HG03064 (cell line): Measurements from ENCODE around the gene CACNG6.
"Not testable (repeated sequence)": the region's sequence is repeated elsewhere in the genome, so short reads cannot be mapped to it uniquely, and the experiment has no call there.

Experiments
- ATAC-seq: cut with Tn5 transposase; IDR thresholded peaks from one replicate; pipeline ENCODE4 v1.9.1; 2021; ENCODE audit warnings: low read depth; ENCODE audit not compliant: unreplicated experiment

The CACNG6 gene

GRCh38 chr19:53991224-53992113, at the start of gene CACNG6:
Gene CACNG6, plus strand, starts transcription at chr19:53991637. Its CDS starts 1,241 bp downstream, at chr19:53992878.
- ATAC-seq: no peak

DNA sequence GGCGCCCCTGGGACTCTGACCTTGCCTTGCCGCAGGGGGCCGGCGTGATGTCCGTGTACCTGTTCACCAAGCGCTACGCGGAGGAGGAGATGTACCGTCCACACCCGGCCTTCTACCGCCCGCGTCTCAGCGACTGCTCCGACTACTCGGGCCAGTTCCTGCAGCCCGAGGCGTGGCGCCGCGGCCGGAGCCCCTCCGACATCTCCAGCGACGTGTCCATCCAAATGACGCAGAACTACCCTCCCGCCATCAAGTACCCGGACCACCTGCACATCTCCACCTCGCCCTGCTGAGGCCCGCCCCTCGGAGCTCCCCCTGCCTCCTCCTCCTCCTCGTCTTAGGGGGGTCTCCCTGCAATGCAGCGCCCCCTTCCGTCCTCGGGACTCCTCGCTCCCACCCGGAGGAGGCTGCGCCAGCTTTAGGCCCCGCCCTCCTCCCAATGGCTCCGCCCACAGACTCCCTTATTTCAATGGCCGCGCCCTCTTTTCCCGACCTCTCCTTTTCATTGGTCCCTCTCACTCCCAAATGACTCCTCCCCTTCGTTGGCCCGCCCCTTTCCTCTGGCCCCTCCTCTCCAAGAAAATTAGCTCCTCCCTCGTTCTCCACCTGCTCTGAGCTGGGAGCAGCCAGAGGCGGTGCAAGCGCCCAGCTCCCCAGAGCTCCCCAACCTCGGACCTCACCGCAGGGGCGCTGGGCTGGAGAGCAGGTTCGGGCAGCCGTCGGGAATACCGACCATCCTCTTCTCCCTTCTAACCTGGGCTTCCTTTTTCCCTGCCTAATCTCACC, 49.2 kb upstream of the CACNG6 start:
- no peak for ATAC-seq

DNA sequence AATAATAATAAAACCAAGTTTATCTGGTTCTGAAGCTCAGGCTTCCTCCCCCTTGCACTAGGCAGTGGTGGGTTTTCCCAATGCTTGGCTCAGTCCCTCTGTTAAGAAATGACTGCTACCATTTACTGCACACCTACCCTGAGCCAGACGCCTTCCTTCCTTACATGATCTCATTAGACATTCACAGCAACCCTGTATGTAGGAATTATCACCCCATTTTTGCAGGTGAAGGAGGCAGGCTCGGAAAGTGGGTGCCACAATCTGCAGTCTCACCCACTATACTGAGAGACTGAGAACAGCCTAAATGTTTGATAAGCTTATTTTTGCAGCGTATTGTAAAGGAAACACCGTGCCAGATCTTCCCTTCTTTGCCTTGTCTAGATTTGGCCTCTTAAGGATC, 47.0 kb upstream of the CACNG6 start:
- no peak for ATAC-seq

GRCh38 chr19:53944933-53945332, 46.5 kb upstream of the CACNG6 start:
- ATAC-seq: no peak

GRCh38 chr19:53945441-53945840, 46.0 kb upstream of the CACNG6 start:
- ATAC-seq: no peak

- ATAC-seq: no peak
These were observed 45.4 kb upstream of the CACNG6 start for GRCh38 chr19:53945998-53946397.

GRCh38 chr19:53947624-53948023, 43.8 kb upstream of the CACNG6 start:
- ATAC-seq: no peak

- not testable (repeated sequence) for ATAC-seq
These were observed 42.8 kb upstream of the CACNG6 start for GRCh38 chr19:53948611-53949010.

DNA sequence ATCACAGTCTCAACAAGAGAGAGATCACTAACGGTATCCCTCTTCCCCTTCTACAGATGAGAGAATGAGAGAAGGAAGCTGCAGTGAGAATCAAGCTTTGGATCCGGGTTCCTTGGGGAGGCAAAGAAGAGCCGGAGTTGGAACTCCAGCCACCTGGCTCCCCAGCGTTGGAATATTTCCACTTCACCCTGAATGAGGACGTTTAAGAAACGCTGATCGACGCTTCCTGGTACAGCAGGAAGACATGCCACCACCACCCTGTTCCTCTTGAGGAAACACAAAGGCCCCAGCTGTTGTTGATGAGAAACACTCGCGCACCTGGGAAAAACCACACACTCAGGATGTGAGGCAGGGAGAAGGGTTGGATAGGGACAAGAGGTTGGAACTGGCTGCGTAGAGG, 40.0 kb upstream of the CACNG6 start:
- no peak for ATAC-seq

GRCh38 chr19:53951947-53952346, 39.5 kb upstream of the CACNG6 start:
- no peak for ATAC-seq

DNA sequence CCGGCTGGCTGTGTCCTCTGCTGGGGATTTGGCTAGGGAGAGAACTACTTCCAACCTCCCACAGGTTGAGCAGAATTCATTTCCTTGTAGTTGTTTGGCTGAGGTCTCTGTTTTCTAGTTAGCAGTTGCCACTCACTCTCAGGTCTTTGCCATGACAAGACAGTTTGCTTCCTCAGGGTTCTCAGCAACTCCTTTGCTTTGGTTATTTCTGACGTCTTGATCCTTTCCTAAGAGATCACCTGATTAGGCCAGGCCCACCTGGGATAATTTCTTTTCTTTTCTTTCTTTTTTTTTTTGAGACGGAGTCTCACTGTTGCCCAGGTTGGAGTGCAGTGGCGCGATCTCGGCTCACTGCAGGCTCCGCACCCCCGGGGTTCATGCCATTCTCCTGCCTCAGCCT, 38.1 kb upstream of the CACNG6 start:
- no peak for ATAC-seq

DNA sequence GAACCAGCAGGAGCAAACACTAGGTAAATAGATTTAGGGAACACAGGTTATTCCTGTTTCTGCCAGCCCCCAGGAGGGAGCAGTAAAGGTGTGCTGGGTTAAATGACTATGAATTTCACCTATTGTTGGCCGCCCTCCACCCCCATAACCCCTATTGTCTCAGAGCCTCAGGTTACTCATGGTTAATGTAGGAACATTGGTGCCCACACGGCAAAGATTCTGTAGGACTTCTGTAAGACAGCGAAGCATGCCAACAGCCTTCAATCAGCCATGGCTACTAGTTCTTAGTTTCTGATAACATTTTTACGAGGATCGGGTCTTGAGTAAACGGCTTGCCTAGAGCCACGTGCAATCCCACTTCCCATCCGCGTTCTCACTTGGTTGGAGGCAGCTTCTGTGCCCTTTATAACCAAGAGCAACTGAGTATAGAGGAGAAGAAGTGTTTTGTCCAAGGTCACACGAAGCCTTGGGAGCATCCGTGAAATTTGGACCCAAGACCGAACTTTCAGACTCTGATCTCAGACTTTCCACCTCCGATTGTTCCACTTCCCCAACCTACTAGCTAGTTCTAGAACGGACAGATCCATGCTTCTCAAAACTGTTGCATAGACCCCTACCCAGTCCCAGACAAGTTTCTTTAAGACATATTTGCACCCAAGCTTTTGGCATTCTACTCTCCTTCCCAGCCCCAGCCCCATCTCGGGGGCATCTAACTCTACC, 33.8 kb upstream of the CACNG6 start:
- no peak for ATAC-seq

DNA sequence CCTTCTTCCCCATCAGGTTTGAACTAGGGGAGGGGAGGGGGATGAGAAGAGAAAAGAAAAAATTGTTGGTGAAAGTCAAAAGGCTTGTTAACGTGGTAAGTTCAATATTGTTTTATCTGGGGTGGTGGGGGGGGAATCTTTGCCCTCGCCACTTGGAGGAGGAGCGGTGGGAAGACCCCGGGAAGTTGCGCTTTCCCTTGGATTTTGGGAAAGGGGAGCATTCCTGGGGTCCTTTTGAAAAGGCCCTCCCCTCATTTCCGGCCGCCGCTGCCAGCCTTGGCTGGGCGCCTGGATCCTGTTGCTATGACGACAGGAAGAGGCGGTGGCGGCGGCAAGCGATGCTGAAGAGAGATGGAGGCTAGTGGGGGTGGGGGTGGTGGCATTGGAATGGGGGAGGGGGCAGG, 33.3 kb upstream of the CACNG6 start:
- ATAC-seq: no peak

- no peak for ATAC-seq
These were observed 32.3 kb upstream of the CACNG6 start for GRCh38 chr19:53958823-53959757.

DNA sequence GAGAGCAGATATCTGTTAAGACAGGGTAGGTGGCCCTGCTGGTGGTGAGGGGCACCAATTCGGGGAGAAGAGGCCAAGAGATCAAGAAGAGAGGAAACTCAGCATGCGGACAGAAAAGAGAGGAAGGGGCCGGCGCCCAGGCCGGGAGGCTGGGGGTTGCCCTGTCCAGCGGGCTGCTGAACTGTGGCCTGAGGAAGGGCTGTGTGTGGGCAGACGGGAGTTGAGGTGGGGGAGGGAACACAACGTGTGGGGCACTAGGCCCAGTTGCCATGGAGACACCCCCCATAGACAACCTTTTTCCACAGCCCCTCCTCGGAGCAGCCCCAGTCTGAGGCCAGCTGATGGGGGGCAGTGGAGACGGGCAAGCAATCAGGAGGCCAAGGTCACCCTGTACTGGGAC, 31.2 kb upstream of the CACNG6 start:
- no peak for ATAC-seq

DNA sequence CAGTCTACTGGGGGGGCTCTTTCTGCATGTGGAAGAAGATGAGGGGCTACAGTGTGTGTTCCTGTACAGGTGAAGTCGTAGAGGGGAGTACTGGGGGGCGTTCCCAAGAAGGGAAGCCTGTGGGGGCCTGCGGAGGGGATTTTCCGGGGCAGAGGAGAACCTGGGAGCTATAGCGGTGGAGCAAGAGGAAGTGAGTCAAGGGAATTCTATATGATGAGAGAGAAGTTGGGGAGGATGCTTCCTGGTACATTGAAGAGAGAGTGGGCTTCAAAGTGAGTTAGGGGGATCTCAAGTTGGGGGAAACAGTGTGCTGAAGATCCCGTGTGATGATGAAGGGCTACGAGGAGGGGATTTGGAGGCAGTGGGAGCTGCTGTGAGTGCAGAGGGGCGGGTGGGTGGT, 30.6 kb upstream of the CACNG6 start:
- ATAC-seq: no peak

DNA sequence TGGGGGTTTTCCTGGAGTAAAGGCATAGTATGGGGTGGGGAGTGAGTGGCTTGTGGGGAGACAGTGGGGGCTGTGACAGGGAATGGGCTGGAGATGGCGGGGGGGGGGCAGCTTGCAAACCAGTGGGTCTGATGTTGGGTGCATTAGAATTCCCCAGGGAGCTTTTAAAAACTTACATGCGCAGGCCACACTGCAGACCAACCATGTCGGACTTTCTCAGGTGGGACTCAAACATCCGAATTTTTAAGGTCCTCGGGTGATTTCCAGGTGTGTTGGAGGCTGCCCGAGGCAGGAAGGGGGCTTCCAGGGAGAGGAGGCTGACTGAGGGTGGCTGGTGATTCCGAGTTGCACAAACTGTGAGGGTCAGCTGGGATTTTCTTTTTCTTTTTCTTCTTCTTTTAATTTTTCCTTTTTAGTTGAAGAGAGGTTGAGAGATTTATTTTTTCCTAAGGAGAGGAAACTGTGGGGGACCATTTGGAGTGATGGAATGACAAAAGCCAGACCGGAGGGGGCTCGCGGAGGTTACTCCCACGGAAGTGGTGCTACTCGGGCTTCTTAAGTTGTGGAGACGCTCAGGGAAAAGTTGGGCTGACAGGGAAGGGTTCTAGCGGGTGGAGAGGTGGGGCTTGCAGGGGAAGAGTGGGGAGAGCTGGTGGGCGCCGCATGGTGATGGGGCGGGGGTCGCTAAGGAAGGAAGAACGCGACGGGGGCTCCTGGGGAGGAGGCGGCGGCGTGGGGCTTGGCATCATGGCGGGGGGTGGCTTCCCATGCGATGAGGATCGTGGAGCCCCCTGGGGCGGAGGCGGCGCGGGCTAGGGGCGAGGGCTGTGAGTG, 29.7 kb upstream of the CACNG6 start:
- no peak for ATAC-seq

DNA sequence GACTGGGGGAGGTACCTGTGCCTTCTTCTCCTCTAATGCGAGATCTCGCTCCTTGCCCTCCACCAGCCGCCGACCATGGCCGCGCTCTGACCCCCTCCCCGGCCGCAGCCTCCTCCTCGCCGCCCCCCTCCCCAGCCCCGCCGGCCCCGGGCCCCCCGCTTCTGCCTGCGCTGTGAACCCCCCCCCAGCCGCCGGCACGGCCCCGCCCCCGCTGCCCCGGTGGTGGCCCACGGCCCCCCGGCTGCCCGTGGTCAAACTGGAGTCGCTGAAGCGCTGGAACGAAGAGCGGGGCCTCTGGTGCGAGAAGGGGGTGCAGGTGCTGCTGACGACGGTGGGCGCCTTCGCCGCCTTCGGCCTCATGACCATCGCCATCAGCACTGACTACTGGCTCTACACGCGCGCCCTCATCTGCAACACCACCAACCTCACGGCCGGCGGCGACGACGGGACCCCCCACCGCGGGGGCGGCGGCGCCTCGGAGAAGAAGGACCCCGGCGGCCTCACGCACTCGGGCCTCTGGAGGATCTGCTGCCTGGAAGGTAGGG, 28.5 kb upstream of the CACNG6 start, which contains the start of gene CACNG8:
Gene CACNG8, plus strand, starts transcription at position 51 of the 545 bp plus-strand sequence.
- no peak for ATAC-seq

DNA sequence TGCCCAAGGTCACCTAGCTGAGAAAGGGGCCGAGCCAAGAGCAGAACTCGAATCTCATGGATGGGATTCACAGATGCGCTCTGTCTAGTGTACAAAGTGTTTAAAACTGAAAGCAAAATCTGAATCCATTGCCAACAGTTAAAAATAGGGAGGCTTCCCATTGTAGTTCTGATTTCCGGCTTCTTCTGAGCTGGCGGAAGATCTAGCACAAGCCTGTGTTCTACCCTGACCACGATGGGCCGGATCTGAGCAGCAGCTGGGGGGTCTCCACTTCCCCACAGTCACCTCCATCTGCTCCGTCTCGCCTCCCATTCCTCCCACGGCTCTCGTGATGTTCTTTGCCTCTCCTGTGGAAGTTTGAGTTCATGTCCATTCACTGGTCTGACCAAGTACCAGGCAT, 26.3 kb upstream of the CACNG6 start:
- no peak for ATAC-seq
